Limb (tissue), 2 donors: Measurements from ENCODE around the gene CBFA2T3.
"Not testable (repeated sequence)": the region's sequence is repeated elsewhere in the genome, so short reads cannot be mapped to it uniquely, and the experiment has no call there.

Experiments used
- DNase-seq, 2 donors: peaks; one replicate each; pipeline ENCODE4 v3.0.0-alpha.2; 2016; ENCODE audit errors: extremely low spot score in 2 of 2

The CBFA2T3 gene

DNA sequence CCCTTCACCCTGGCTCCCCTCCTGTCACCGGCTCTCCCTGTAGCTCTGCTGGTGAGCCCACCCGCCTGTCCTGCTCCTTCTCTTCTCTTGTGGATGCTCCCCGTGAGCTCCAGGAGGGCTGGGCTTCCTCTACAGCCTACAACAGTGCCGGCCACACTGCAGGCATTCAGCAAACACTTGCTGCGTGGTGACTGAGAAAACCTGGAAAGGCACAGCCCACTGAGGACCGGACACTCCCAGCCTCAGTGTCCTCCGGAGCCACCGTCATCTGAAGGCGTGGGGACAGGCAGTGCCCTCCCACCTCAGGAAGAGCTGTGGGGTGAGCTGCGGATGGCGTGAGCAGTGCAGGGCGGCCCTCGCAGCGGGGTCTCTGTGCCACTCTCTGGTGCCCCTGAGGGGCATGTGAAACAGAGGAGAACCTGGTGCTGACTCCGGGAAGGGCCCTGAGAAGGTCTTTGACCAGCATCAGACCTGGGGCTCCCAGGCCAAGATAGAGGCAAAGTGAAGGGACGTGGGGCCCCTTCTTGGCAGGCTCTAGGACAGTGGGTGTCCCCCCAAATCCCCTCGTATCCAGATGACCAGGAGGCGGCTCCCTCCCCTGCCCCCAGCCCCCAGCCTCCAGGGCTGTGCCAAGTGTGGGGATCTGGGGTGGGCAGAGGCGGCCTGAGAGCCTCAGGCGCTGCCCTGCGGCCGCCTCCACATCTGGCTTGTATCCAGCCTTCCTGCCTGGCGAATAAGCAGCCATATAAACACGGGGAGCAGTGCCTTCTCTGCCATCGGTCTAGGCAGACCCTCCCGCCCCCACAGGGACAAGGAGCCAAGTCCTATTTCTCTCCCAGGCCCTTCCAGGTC lies 66.5 kb downstream of the CBFA2T3 start:
- no peak for DNase-seq

DNA sequence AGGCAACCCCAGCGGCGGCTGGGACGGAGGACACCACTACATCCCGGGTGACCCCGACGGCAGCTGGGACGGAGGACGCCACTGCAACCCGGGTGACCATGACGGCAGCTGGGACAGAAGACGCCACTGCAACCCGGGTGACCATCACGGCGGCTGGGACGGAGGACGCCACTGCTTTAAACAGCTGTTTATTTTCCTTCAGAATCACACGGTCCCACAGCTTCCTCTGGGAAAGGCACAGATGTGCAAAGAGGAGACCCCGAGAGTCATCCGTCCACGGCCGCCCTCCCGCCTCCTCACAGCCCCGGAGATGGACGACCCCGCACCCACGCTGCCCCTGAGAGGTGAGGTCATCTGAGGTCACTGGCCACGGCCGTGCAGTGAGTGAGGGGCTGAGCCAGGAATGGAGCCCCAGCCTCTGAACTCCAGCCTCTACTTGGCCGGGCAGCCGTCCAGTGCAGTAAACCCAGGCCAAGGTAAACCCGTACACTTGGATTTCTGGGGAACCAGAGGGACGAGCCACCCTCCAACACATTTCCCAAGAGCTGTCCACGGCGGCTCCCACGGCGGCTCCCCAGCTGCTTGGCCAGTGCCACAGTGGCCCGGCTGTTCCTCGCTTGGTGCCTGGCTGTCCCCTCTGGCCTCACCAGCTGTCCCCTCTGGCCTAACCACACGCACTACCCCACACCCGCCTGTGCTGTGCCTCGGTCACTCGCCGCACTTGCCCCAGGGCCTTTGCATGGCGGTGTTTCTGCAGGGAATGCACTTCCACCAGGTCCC lies 67.4 kb downstream of the CBFA2T3 start:
- DNase-seq, result no peak

- no peak for DNase-seq
These were observed 68.7 kb downstream of the CBFA2T3 start for GRCh38 chr16:88908307-88908706.

- DNase-seq, result no peak
These were observed 69.2 kb downstream of the CBFA2T3 start for GRCh38 chr16:88907768-88908167.

DNA sequence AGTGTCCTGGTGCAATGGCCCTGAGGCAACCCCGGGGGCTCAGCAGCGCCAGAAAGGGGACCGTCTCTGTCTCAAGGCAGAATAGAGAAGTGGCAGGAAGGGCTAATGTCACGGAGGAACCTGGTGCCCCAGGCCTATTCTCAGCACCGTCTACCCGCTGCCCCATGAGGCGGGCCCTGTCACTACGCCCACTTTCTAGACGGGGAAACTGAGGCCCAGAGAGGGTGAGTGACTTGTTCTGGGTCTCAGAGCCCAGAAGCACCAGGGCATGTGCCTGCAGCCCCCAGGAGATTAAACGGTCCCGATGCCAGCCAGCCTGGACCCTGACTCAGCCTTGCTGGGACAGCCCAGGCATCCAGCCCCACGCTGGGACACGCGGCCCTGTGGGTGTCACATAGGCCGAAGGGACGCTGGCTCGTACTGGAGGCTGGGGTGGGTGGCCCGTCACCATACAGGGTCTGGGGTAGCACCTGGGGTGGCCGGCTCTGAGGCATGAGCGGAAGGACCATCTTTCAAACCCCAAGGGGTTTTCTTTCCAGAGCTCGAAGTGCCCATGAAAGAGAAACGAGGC lies 70.4 kb downstream of the CBFA2T3 start:
- DNase-seq, result no peak

GRCh38 chr16:88906020-88906419 lies 71.0 kb downstream of the CBFA2T3 start:
- no peak for DNase-seq

DNA sequence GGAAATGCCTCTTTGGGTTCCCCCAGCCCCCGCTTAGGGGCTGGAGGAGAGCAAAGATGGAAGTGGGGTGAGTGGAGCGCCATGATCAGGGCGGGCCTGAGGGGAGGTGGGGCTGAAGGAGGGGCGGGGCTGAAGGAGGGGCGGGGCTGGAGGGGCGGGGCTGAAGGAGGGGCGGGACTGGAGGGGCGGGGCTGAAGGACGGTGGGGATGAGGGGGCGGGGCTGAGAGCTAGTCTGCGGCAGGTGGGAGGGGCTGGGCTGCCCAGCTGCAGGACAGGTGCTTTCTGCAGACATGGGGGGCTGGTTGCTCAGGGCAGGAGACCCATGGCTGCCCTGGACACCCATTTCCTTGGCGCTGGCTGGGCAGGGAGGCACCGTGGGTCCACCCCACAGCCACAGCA lies 71.4 kb downstream of the CBFA2T3 start:
- DNase-seq, result no peak

- no peak for DNase-seq
These were observed 72.2 kb downstream of the CBFA2T3 start for GRCh38 chr16:88904676-88905365.

DNA sequence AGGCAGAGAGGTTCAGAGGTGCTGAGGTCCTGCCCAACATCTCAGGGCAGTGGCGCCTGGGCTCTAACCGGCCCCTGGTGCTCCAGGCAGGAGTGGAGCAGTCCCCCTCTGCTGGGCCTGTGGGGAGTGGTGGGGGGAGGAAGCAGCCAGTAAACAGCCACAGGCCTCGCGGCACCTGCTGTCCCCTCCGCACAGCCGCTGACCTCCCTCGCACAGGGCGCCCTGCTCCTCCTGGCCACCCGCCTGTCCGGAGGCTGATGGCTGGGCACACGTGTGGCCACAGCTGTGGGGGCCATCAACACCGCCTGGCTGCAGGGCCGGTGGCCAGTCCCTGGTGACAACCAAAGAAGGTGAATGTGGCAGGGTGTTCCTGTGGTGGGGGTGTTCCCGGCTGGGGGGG lies 73.7 kb downstream of the CBFA2T3 start:
- DNase-seq, result no peak

GRCh38 chr16:88902744-88903143 lies 74.3 kb downstream of the CBFA2T3 start:
- no peak for DNase-seq

- no peak for DNase-seq
These were observed 75.2 kb downstream of the CBFA2T3 start for GRCh38 chr16:88901718-88902337.

GRCh38 chr16:88900662-88901052 lies 76.3 kb downstream of the CBFA2T3 start:
- no peak for DNase-seq

GRCh38 chr16:88899901-88900661 lies 76.9 kb downstream of the CBFA2T3 start:
- no peak for DNase-seq

- no peak for DNase-seq
These were observed 79.1 kb downstream of the CBFA2T3 start for GRCh38 chr16:88897696-88898425.

DNA sequence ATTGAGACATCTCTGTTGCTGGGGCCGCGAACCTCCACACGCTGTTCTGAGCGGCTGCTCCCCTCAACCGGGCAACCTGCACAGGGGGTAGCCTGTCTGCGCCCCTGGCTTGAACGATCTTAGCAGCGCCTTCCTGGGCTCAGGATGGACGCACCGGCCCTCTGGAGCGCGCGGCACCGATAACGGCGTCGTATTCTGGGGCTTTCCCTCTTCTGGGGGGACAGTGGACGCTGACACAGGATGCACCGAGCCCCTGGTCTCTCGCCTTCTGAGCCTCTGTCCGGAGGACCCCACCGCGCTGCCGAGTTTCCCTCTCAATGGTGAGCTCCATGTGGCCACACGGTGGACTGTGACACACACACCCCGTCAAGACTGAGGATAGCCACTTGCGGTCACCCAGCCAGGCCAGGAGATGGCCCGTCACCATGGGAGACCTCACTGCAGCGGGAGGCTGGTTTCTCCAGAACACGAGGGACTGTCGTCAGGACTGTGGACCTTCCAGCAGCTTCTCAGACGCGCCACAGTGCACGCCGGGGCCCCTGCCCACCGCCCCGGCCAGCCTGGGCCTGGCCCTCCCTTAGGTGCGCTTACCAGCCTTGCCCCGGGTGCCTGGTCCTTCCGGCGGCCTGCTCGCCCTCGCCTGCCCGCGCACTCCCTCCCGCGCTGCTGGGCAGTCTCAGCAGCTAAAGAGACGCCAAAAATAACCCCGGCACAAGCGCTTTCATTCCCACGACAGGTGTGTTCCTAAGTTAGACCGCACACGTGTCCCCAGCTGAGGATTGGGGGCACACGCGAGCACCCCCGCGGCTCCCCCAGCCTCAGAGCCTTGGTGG lies 80.6 kb downstream of the CBFA2T3 start:
- DNase-seq, result no peak

- DNase-seq, result no peak
These were observed 81.7 kb downstream of the CBFA2T3 start for GRCh38 chr16:88895335-88895734.

- DNase-seq, result no peak
These were observed 82.2 kb downstream of the CBFA2T3 start for GRCh38 chr16:88894681-88895300.

- not testable (repeated sequence) for DNase-seq
These were observed 82.7 kb downstream of the CBFA2T3 start for GRCh38 chr16:88894266-88894665.
